ENCODE measurements around the gene PCYT2.

PCYT2 gene

DNA sequence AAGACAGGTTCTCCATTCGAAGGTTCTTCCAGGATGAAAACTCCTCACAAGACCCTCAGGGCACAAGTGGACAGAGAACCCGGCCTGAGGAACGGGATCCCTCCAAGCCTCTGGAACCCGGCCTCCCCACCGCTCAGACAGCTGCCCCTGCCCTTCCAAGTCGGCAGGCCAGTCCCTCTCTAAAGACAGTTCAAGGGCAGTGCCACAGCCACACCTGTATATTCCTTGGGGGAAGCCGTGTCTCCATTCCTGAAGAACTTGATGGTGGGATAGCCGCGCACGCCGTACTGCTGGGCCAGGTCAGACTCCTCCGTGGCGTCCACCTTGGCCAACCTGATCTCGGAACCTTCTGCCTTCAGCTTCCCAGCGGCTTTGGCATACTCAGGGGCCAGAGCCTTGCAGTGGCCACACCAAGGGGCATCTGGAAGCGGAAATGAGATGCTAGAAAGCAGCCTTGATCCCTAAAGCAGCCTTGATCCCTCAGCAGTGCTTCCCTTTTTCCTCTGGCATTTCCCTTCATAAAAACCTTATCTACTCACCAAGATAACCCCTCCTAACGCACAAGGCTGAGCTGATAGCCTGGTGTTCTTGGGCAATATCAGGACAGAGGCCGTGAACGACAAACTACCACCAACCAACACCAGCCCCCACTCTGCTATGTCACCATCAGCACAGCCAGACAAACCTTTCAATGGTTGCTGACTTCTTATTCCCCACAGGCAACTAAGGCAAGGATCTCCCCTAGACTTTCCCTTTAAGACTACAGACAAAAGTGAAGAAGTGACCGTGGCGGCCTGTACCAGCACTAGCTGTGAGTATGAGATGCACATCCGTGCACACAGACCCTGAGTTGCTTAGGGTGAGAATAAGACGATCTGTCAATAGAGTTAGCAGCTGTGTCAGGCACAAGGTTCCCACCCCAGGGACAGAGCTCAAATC, 52.0 kb downstream of the PCYT2 start:
- TF ChIP-seq EZH2 (IDR thresholded peaks at IDR 0.05; ENCODE audit: borderline replicate concordance, low read length) (no peak), CTCF (IDR thresholded peaks at IDR 0.05; ENCODE audit: low read length) (no peak)
- H2AFZ ChIP-seq (ENCODE audit: low read length) = no peak overlapping the region
- H3K9me2 ChIP-seq (ENCODE audit: low read depth, low read length) = no peaks in the 10 kb centered on the region
- H3K9ac ChIP-seq (ENCODE audit: low read length) = peak overlapping the region; percentile 99
- H3K27me3 ChIP-seq (ENCODE audit: insufficient read depth, low read length) = no peaks in the 10 kb centered on the region
- no peak overlapping the region for H3K27ac ChIP-seq (ENCODE audit: low read depth, low read length, poor library complexity, severe bottlenecking)
- H3K4me1 ChIP-seq (ENCODE audit: insufficient read depth, low read length, severe bottlenecking) = peaks cover 36% of the 10 kb centered on the region
- no peaks in the 10 kb centered on the region for H3K9me3 ChIP-seq (ENCODE audit: low read length)
- no peaks in the 10 kb centered on the region for H4K20me1 ChIP-seq (ENCODE audit: insufficient read depth, low read length)
- H3K36me3 ChIP-seq (ENCODE audit: insufficient read depth, low read length) = peaks cover 62% of the 10 kb centered on the region
- H3K4me3 ChIP-seq (ENCODE audit: low read depth, low read length, poor library complexity, severe bottlenecking) = peak overlapping the region; percentile 98
- peak overlapping the region; percentile 98 for H3K4me2 ChIP-seq (ENCODE audit: low read length)
- no peaks in the 10 kb centered on the region for H3F3A ChIP-seq (ENCODE audit: insufficient read depth, low read length)
- peaks cover 32% of the 10 kb centered on the region for H3K79me2 ChIP-seq (ENCODE audit: insufficient read depth, low read length)

- Histone ChIP-seq H2AFZ (ENCODE audit: low read length) (no peak overlapping the region), H3K36me3 (ENCODE audit: insufficient read depth, low read length) (peaks cover 64% of the 10 kb centered on the region), H3F3A (ENCODE audit: insufficient read depth, low read length) (no peaks in the 10 kb centered on the region)
These were observed 52.8 kb downstream of the PCYT2 start for GRCh38 chr17:81858170-81858966.

More at GRCh38 chr17:81858170-81858966, 52.8 kb downstream of the PCYT2 start:
- Histone ChIP-seq H3K4me1 (ENCODE audit: insufficient read depth, low read length, severe bottlenecking) (peaks cover 36% of the 10 kb centered on the region), H3K9me2 (ENCODE audit: low read depth, low read length) (no peaks in the 10 kb centered on the region), H3K4me3 (ENCODE audit: low read depth, low read length, poor library complexity, severe bottlenecking) (peak overlapping the region; percentile 98), H3K9me3 (ENCODE audit: low read length) (no peaks in the 10 kb centered on the region), H4K20me1 (ENCODE audit: insufficient read depth, low read length) (no peaks in the 10 kb centered on the region), H3K27ac (ENCODE audit: low read depth, low read length, poor library complexity, severe bottlenecking) (no peak overlapping the region), H3K9ac (ENCODE audit: low read length) (no peak overlapping the region; the same call in 1 of the 2 replicates), H3K4me2 (ENCODE audit: low read length) (peak overlapping the region; percentile 98), H3K27me3 (ENCODE audit: insufficient read depth, low read length) (no peaks in the 10 kb centered on the region), H3K79me2 (ENCODE audit: insufficient read depth, low read length) (peaks cover 32% of the 10 kb centered on the region)
- TF ChIP-seq CTCF (IDR thresholded peaks at IDR 0.05; ENCODE audit: low read length) (no peak), EZH2 (IDR thresholded peaks at IDR 0.05; ENCODE audit: borderline replicate concordance, low read length) (no peak)

Measured in OCI-LY1 (cell line).